Measurements from ENCODE around the gene AADACL3.
"Not testable (repeated sequence)": the region's sequence is repeated elsewhere in the genome, so short reads cannot be mapped to it uniquely, and the experiment has no call there.

AADACL3 gene

DNA sequence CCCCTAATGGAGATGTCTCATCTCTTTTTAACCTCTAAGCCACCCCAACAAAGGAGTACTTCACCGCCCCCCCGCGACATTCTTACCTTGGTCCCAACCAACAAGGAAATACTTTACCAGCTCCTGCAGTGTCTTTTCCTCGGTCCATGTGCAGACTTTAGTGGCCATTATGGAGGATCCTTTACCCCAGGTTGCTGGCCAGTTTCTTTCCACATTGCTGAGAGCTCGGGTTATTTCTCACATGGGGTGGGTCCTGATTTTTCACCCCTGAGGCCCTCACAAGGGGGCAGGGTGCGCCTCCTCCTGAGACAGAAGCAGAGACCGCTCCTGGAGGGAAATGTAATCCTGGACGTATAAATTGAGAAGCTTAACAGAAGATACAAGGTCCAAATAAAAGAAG, 3.0 kb upstream of the AADACL3 start:
- Histone ChIP-seq H3K36me3 (ENCODE audit: control insufficient read depth, insufficient read depth, low read length) (no peaks in the 10 kb centered on the region), H3K4me3 (ENCODE audit: insufficient read depth, low read depth, low read length) (no peak overlapping the region), H3K27ac (ENCODE audit: insufficient read depth, low read depth, low read length, poor library complexity, severe bottlenecking) (no peak overlapping the region), H3K27me3 (ENCODE audit: control insufficient read depth, insufficient read depth, low read length, poor library complexity, severe bottlenecking) (no peaks in the 10 kb centered on the region), H3K4me1 (ENCODE audit: control insufficient read depth, insufficient read depth, low read length) (peaks cover 9% of the 10 kb centered on the region), H3K9me3 (ENCODE audit: control insufficient read depth, low read length) (no peaks in the 10 kb centered on the region)
- 89 to 90% methylated on average over 8 of the region's 8 CpGs for WGBS, 2 experiments

DNA sequence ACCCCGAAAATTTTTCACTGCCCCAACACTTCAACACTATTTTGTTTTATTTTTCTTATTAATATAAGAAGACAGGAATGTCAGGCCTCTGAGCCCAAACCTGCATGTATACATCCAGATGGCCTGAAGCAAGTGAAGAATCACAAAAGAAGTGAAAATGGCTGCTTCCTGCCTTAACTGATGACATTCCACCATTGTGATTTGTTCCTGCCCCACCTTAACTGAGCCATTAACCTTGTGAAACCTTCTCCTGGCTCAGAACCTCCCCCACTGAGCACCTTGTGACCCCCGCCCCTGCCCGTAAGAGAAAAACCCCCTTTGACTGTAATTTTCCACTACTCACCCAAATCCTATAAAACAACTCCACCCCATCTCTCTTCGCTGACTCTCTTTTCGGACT, 2.3 kb upstream of the AADACL3 start:
- H3K27ac ChIP-seq (ENCODE audit: insufficient read depth, low read depth, low read length, poor library complexity, severe bottlenecking); H3K4me3 ChIP-seq (ENCODE audit: insufficient read depth, low read depth, low read length); H3K4me1 ChIP-seq (ENCODE audit: control insufficient read depth, insufficient read depth, low read length); H3K9me3 ChIP-seq (ENCODE audit: control insufficient read depth, low read length); H3K27me3 ChIP-seq (ENCODE audit: control insufficient read depth, insufficient read depth, low read length, poor library complexity, severe bottlenecking); H3K36me3 ChIP-seq (ENCODE audit: control insufficient read depth, insufficient read depth, low read length): not testable (repeated sequence)
- 87 to 88% methylated on average over 5 of the region's 5 CpGs for WGBS, 2 experiments

DNA sequence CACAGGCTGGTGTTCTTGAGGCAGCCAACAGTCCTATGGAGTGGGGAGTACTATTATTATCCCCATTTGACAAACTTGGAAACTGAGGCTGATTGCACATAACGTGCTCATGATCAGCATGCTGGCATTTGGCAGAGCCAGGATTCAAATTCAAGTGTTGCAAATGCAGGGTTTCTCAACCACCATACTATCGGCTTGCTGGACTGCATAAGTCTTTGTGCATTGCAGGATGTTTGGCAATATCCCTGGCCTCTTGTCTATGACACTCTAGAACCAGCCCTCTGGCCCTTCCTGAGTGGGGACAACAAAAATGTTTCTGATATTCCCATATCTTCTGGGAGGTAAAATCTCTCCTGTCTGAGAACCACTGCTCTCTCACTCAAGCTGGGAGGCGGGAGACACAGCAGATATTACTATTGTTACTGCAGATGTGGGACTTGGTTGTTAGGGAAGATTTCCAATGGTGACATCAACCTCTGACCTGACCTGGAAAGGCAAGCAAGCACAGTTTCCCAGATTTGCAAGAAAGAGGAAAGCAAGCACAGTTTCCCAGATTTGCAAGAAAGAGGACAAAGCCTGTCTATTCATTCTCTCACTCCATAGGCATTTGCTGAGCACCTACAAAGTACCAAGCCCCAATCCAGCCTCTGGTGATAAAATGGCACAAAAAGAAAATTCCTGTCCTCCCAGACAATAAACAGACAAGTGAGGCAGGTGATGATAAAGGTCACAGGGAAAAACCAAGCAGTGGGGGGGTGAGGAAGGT, 1.0 kb upstream of the AADACL3 start:
- H3K36me3 ChIP-seq (ENCODE audit: control insufficient read depth, insufficient read depth, low read length), result no peaks in the 10 kb centered on the region
- no peaks in the 10 kb centered on the region for H3K27me3 ChIP-seq (ENCODE audit: control insufficient read depth, insufficient read depth, low read length, poor library complexity, severe bottlenecking)
- WGBS, 2 experiments, result 94 to 95% methylated on average over 3 of the region's 3 CpGs
- no peak overlapping the region for H3K27ac ChIP-seq (ENCODE audit: insufficient read depth, low read depth, low read length, poor library complexity, severe bottlenecking)
- peaks cover 9% of the 10 kb centered on the region for H3K4me1 ChIP-seq (ENCODE audit: control insufficient read depth, insufficient read depth, low read length)
- H3K9me3 ChIP-seq (ENCODE audit: control insufficient read depth, low read length), result no peaks in the 10 kb centered on the region
- H3K4me3 ChIP-seq (ENCODE audit: insufficient read depth, low read depth, low read length), result no peak overlapping the region

DNA sequence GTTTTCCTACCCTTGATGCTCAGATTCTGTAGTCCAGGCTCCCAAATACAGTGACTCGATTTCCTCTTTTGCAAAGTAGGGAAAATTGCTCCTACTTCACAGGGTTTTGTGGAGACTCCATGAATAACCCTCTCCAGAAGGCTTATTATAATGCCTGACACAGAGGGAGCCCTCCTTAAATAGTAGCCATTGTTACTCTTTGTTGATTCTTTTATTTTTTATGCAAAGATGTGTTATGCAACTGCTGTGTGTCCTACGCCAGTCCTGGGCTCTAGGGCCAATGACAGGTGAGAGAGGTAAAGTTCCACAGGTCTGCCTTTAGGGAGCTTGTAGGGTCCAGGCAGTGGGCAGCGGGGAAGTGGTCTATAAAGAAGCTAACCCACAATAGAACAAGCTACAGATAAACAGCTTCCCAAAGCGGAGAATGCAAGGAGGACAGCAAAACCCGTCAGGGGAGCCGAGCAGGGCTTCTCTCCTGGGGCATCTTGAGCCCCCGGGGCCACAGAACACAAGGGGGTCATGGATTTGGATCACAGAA, 1.5 kb downstream of the AADACL3 start:
- Histone ChIP-seq H3K27ac (ENCODE audit: insufficient read depth, low read depth, low read length, poor library complexity, severe bottlenecking) (no peak overlapping the region), H3K4me3 (ENCODE audit: insufficient read depth, low read depth, low read length) (no peak overlapping the region)
- 37 to 51% methylated on average over 6 to 7 of the region's 7 CpGs for WGBS, 2 experiments

DNA sequence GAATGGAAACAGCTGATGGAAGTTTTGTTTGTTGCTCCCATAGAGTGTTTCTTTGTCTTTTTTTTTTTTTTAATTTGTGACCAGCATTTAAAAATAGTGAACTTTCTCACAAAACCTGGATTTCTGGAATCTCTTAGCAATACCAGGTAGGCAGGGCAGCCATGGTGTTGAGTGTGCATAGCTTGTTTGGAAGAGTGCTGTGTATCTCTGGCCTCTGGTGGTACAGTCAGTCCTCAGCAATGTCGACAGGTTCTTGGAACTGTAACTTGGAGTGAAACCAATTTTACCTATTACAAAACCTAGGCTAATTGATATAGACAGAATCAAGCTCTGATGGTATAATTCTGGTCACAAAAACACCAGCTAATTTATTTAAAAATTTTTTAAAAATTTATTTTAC, 6.7 kb downstream of the AADACL3 start:
- no peaks in the 10 kb centered on the region for H3K9me3 ChIP-seq (ENCODE audit: control insufficient read depth, low read length)
- WGBS, 2 experiments, result 88 to 100% methylated on average over 1 of the region's 1 CpG
- no peaks in the 10 kb centered on the region for H3K36me3 ChIP-seq (ENCODE audit: control insufficient read depth, insufficient read depth, low read length)
- H3K27ac ChIP-seq (ENCODE audit: insufficient read depth, low read depth, low read length, poor library complexity, severe bottlenecking), result no peak overlapping the region
- H3K4me1 ChIP-seq (ENCODE audit: control insufficient read depth, insufficient read depth, low read length), result peaks cover 2% of the 10 kb centered on the region
- H3K4me3 ChIP-seq (ENCODE audit: insufficient read depth, low read depth, low read length), result no peak overlapping the region
- no peaks in the 10 kb centered on the region for H3K27me3 ChIP-seq (ENCODE audit: control insufficient read depth, insufficient read depth, low read length, poor library complexity, severe bottlenecking)

More for the DNA sequence above, 1.5 kb downstream of the AADACL3 start:
- Histone ChIP-seq H3K36me3 (ENCODE audit: control insufficient read depth, insufficient read depth, low read length) (no peaks in the 10 kb centered on the region), H3K27me3 (ENCODE audit: control insufficient read depth, insufficient read depth, low read length, poor library complexity, severe bottlenecking) (no peaks in the 10 kb centered on the region), H3K4me1 (ENCODE audit: control insufficient read depth, insufficient read depth, low read length) (peaks cover 9% of the 10 kb centered on the region), H3K9me3 (ENCODE audit: control insufficient read depth, low read length) (no peaks in the 10 kb centered on the region)

DNA sequence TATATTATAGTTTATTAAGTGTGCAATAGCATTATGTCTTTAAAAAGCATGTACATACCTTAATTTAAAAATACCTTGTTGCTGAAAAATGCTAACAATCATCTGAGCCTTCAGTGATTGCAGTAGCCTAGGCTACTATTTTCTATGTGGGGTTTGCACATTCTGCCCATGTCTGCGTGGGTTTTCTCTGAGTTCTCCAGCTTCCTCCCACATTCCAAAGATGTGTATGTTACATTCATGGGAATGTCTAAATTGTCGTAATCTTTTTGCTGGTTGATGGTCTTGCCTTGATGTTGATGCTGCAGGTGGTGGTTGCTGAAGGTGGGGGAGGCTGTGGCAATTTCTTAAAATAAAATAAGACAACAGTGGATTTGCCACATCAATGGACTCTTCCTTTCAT, 12.5 kb downstream of the AADACL3 start:
- H3K36me3 ChIP-seq (ENCODE audit: control insufficient read depth, insufficient read depth, low read length), result no peaks in the 10 kb centered on the region
- H3K27ac ChIP-seq (ENCODE audit: insufficient read depth, low read depth, low read length, poor library complexity, severe bottlenecking), result no peak overlapping the region
- 92 to 94% methylated on average over 2 of the region's 2 CpGs for WGBS, 2 experiments
- no peaks in the 10 kb centered on the region for H3K9me3 ChIP-seq (ENCODE audit: control insufficient read depth, low read length)
- H3K27me3 ChIP-seq (ENCODE audit: control insufficient read depth, insufficient read depth, low read length, poor library complexity, severe bottlenecking), result no peaks in the 10 kb centered on the region
- H3K4me1 ChIP-seq (ENCODE audit: control insufficient read depth, insufficient read depth, low read length), result no peaks in the 10 kb centered on the region
- H3K4me3 ChIP-seq (ENCODE audit: insufficient read depth, low read depth, low read length), result no peak overlapping the region

DNA sequence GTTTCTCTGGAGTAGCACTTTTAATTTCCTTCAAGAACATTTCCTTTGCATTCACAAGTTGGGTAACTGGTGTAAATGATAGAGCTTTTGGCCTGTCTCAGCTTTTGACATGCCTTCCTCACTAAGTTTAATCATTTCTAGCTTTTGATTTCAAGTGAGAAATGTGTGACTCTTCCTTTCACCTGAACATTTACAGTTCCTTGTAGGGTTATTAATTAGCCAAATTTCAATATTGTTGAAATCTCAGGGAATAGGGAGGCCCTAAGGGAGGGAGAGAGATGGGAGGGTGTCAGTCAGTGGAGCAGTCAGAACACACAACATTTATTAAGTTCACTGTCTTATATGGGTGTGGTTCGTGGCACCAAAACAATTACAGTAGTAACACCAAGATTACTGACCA, 14.2 kb downstream of the AADACL3 start:
- no peaks in the 10 kb centered on the region for H3K4me1 ChIP-seq (ENCODE audit: control insufficient read depth, insufficient read depth, low read length)
- no peaks in the 10 kb centered on the region for H3K27me3 ChIP-seq (ENCODE audit: control insufficient read depth, insufficient read depth, low read length, poor library complexity, severe bottlenecking)
- no peaks in the 10 kb centered on the region for H3K36me3 ChIP-seq (ENCODE audit: control insufficient read depth, insufficient read depth, low read length)
- WGBS, 2 experiments, result 86 to 100% methylated on average over 1 of the region's 1 CpG
- H3K9me3 ChIP-seq (ENCODE audit: control insufficient read depth, low read length), result no peaks in the 10 kb centered on the region
- no peak overlapping the region for H3K4me3 ChIP-seq (ENCODE audit: insufficient read depth, low read depth, low read length)
- H3K27ac ChIP-seq (ENCODE audit: insufficient read depth, low read depth, low read length, poor library complexity, severe bottlenecking), result no peak overlapping the region

DNA sequence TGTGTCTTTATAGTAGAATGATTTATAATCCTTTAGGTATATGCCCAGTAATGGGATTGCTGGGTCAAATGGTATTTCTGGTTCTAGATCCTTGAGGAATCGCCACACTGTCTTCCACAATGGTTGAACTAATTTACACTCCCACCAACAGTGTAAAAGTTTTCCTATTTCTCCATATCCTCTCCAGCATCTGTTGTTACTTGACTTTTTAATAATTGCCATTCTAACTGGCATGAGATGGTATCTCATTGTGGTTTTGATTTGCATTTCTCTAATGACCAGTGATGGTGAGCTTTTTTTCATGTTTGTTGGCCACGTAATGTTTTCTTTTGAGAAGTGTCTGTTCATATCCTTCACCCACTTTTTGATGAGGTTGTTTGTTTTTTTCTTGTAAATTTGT, 15.2 kb downstream of the AADACL3 start:
- not testable (repeated sequence) for H3K27me3 ChIP-seq (ENCODE audit: control insufficient read depth, insufficient read depth, low read length, poor library complexity, severe bottlenecking); H3K36me3 ChIP-seq (ENCODE audit: control insufficient read depth, insufficient read depth, low read length); H3K4me3 ChIP-seq (ENCODE audit: insufficient read depth, low read depth, low read length); H3K9me3 ChIP-seq (ENCODE audit: control insufficient read depth, low read length); H3K4me1 ChIP-seq (ENCODE audit: control insufficient read depth, insufficient read depth, low read length); H3K27ac ChIP-seq (ENCODE audit: insufficient read depth, low read depth, low read length, poor library complexity, severe bottlenecking)
- 87 to 93% methylated on average over 2 of the region's 2 CpGs for WGBS, 2 experiments

DNA sequence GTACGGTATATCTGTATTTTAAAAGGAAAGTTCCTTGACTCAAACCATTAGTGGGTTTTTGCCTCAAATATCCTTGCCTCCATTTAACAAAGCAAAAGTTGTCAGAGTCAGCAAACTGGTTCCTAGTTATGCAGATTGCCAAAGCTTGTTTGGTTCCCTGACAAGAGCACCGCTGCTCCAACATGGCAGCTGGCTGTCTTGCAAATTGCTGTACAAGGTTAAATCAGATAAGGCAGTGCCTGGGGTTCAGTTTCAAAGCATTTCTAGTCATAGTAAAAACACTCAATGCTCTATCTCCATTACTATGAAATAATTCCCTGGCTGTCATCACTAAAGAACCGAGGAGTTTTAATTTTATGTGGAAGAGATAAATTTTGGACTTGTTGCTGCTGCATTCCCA, 18.7 kb downstream of the AADACL3 start:
- 91 to 95% methylated on average over 2 to 3 of the region's 3 CpGs for WGBS, 2 experiments

DNA sequence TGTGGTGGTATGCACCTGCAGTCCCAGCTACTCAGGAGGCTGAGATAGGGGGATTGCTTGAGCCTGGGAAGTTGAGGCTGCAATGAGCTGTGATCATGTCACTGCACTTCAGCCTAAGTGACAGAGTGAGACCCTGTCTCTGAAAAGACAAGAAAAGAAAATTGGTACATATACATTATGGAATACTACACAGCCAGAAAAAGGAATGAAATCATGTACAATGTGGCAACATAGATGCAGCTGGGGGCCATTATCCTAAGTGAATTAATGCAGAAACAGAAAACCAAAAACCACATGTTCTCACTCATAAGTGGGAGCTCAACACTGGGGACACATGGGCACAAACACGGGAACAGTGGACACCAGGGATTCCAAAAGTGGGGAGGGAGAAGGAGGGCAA, 23.0 kb downstream of the AADACL3 start:
- no peaks in the 10 kb centered on the region for H3K4me1 ChIP-seq (ENCODE audit: control insufficient read depth, insufficient read depth, low read length)
- WGBS, 2 experiments, result 91 to 93% methylated on average over 1 of the region's 1 CpG
- H3K36me3 ChIP-seq (ENCODE audit: control insufficient read depth, insufficient read depth, low read length), result no peaks in the 10 kb centered on the region
- no peak overlapping the region for H3K27ac ChIP-seq (ENCODE audit: insufficient read depth, low read depth, low read length, poor library complexity, severe bottlenecking)
- H3K27me3 ChIP-seq (ENCODE audit: control insufficient read depth, insufficient read depth, low read length, poor library complexity, severe bottlenecking), result no peaks in the 10 kb centered on the region
- no peaks in the 10 kb centered on the region for H3K9me3 ChIP-seq (ENCODE audit: control insufficient read depth, low read length)
- H3K4me3 ChIP-seq (ENCODE audit: insufficient read depth, low read depth, low read length), result no peak overlapping the region

More for the DNA sequence above, 18.7 kb downstream of the AADACL3 start:
- no peaks in the 10 kb centered on the region for H3K36me3 ChIP-seq (ENCODE audit: control insufficient read depth, insufficient read depth, low read length)
- no peaks in the 10 kb centered on the region for H3K4me1 ChIP-seq (ENCODE audit: control insufficient read depth, insufficient read depth, low read length)
- no peaks in the 10 kb centered on the region for H3K9me3 ChIP-seq (ENCODE audit: control insufficient read depth, low read length)
- H3K27ac ChIP-seq (ENCODE audit: insufficient read depth, low read depth, low read length, poor library complexity, severe bottlenecking), result no peak overlapping the region
- no peak overlapping the region for H3K4me3 ChIP-seq (ENCODE audit: insufficient read depth, low read depth, low read length)
- no peaks in the 10 kb centered on the region for H3K27me3 ChIP-seq (ENCODE audit: control insufficient read depth, insufficient read depth, low read length, poor library complexity, severe bottlenecking)
